ENCODE results near the gene RAI14. TPM values are rescaled to one million over a fixed set of nuclear protein-coding genes. Genes with fewer than 3 reads are reported as not detected.

The RAI14 gene
- total and polyA plus RNA-seq, 2 donors (not counting 3 experiments of a cell fraction or from before 2014, with no cell fraction given): 114 to 369 TPM

GRCh38 chr5:34775886-34776285 is 119.8 kb downstream of the RAI14 start:
- no peak overlapping the region for H3K9ac ChIP-seq (replicated peaks; ENCODE audit: extremely low read depth, insufficient read depth, low read length)
- no TSS peak for BruUV-seq (replicated peaks)
- TF ChIP-seq JUN (IDR thresholded peaks at IDR 0.05; ENCODE audit: borderline replicate concordance, insufficient read depth, insufficient read length, low read depth) (no peak), POLR2A (IDR thresholded peaks at IDR 0.05; ENCODE audit: low read depth, low read length) (no peak), GATA2 (IDR thresholded peaks at IDR 0.05; ENCODE audit: insufficient read depth, insufficient read length, low read depth, low read length) (no peak), MYC (IDR thresholded peaks at IDR 0.05; ENCODE audit: low read depth, low read length) (no peak), EZH2 (IDR thresholded peaks at IDR 0.05; ENCODE audit: borderline replicate concordance, low read depth, low read length, severe bottlenecking) (no peak), POLR2AphosphoS5 (IDR thresholded peaks at IDR 0.05; ENCODE audit: insufficient read depth, low read depth, low read length) (no peak), FOS (IDR thresholded peaks at IDR 0.05; ENCODE audit: borderline replicate concordance, insufficient read depth, low read length) (no peak), CTCF (IDR thresholded peaks at IDR 0.05; ENCODE audit: extremely low read depth in 1 of 2, insufficient read depth in 1 of 2, low read depth in 1 of 2, low read length in 2 of 2) (no peak)
- TF ChIP-seq, protein P1, sequence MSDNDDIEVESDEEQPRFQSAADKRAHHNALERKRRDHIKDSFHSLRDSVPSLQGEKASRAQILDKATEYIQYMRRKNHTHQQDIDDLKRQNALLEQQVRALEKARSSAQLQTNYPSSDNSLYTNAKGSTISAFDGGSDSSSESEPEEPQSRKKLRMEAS (IDR thresholded peaks at IDR 0.05; ENCODE audit: insufficient read depth, insufficient read length): no peak
- H3K9me3 ChIP-seq (replicated peaks; ENCODE audit: control insufficient read depth, insufficient read depth, low read length): no peaks in the 10 kb centered on the region
- DNase-seq (ENCODE audit: low read depth, low spot score) (no peak), FAIRE-seq (no peak)
- no peak overlapping the region for H3K27ac ChIP-seq (ENCODE audit: insufficient read depth, low read depth, low read length)
- H3K36me3 ChIP-seq (ENCODE audit: control insufficient read depth in 2 of 2, extremely low read depth in 1 of 2, insufficient read depth in 2 of 2, low read length in 2 of 2): peaks cover 2 to 5% of the 10 kb centered on the region in 2 experiments
- no peak overlapping the region for H2AFZ ChIP-seq (ENCODE audit: low read depth, low read length)
- intact Hi-C loops (cut with micrococcal nuclease): no loop called here
- H3K4me2 ChIP-seq (ENCODE audit: insufficient read depth, low read length): no peak overlapping the region
- POLR2A ChIA-PET: no interaction called here
- CTCF ChIA-PET: interaction anchor here (1.1 kb wide), 1 partner anchor 9 kb away, joined by 4 read pairs; no protein-coding TSS in a partner anchor
- no peaks in the 10 kb centered on the region for H3K27me3 ChIP-seq (ENCODE audit: control insufficient read depth in 2 of 2, insufficient read depth in 2 of 2, low read length in 2 of 2)
- H3K4me3 ChIP-seq (replicated peaks in 1 of 3; ENCODE audit: insufficient read depth in 1 of 3, low read depth in 1 of 3, low read length in 3 of 3): no peak overlapping the region
- no peaks in the 10 kb centered on the region for H3K4me1 ChIP-seq (ENCODE audit: control insufficient read depth, extremely low read depth, insufficient read depth, low read length)
- H3K9me1 ChIP-seq (replicated peaks; ENCODE audit: control insufficient read depth, extremely low read depth, insufficient read depth, low read length): no peaks in the 10 kb centered on the region
- H3K79me2 ChIP-seq (ENCODE audit: control insufficient read depth, insufficient read depth, low read length): peaks cover 38% of the 10 kb centered on the region
- dilution Hi-C loops (cut with MboI; ENCODE audit: extremely low pct_ligation_motif_present, low sequenced_read_pairs): no loop called here
- H4K20me1 ChIP-seq (replicated peaks; ENCODE audit: control insufficient read depth, extremely low read depth, insufficient read depth, low read length): peaks cover 3% of the 10 kb centered on the region

Measured in endothelial cell of umbilical vein (primary cell).